H1 (cell line): ENCODE measurements around the gene MS4A8.
"Not testable (repeated sequence)": the region's sequence is repeated elsewhere in the genome, so short reads cannot be mapped to it uniquely, and the experiment has no call there.

Source experiments
- ATF3 ChIP-seq: IDR thresholded peaks from 2 replicates; pipeline ENCODE4 v1.6.1; 2011; ENCODE audit warnings: low read depth, mild to moderate bottlenecking, low read length; ENCODE audit not compliant: insufficient read depth
- BCL11A ChIP-seq, 2 experiments: IDR thresholded peaks; one replicate each; pipeline ENCODE4 v1.6.1; 2011; ENCODE audit warnings: low read depth in 2 of 2, low read length in 2 of 2, mild to moderate bottlenecking in 2 of 2
- BRCA1 ChIP-seq: IDR thresholded peaks from 2 replicates; pipeline ENCODE4 v1.6.1; 2012; ENCODE audit warnings: low read depth, low read length, improper control_type of control experiment
- CTCF ChIP-seq, 3 experiments: IDR thresholded peaks; 1 replicate in 2 of 3; 2 replicates in 1 of 3; pipeline versions ENCODE4 v1.5.1 to v1.6.1; 2011; ENCODE audit warnings: low read length in 3 of 3, mild to moderate bottlenecking in 3 of 3, inconsistent platforms in 2 of 3, low read depth in 1 of 3, moderate library complexity in 1 of 3; ENCODE audit not compliant: insufficient read depth in 1 of 3; ENCODE audit errors: control extremely low read depth in 1 of 3
- EP300 ChIP-seq, 2 experiments: IDR thresholded peaks; 1 replicate in 1 of 2; 2 replicates in 1 of 2; pipeline ENCODE4 v1.6.1; 2011 to 2012; ENCODE audit warnings: low read depth in 2 of 2, low read length in 2 of 2, mild to moderate bottlenecking in 2 of 2, borderline replicate concordance in 1 of 2, inconsistent platforms in 1 of 2, moderate library complexity in 1 of 2
- GTF2F1 ChIP-seq: IDR thresholded peaks from 2 replicates; pipeline ENCODE4 v1.6.1; 2012; ENCODE audit warnings: low read depth, low read length, improper control_type of control experiment, borderline replicate concordance
- KDM4A ChIP-seq: IDR thresholded peaks from one replicate; pipeline ENCODE4 v1.7.1; 2012; ENCODE audit warnings: low read depth, mild to moderate bottlenecking, moderate library complexity, low read length, inconsistent platforms; ENCODE audit not compliant: severe bottlenecking
- PHF8 ChIP-seq: fragments of 200-600 bp; sonication (generic); conservative IDR thresholded peaks from 2 replicates; pipeline ENCODE4 v1.7.1; 2012; ENCODE audit warnings: low read depth, mild to moderate bottlenecking, inconsistent platforms, low read length, moderate library complexity
- POLR2A ChIP-seq, 2 experiments: IDR thresholded peaks; 1 replicate in 1 of 2; 2 replicates in 1 of 2; pipeline ENCODE4 v1.6.1; 2011; ENCODE audit warnings: low read depth in 2 of 2, low read length in 2 of 2, mild to moderate bottlenecking in 2 of 2; ENCODE audit errors: control extremely low read depth in 1 of 2
- POLR2AphosphoS5 ChIP-seq: IDR thresholded peaks from 2 replicates; pipeline ENCODE4 v1.6.1; 2011; ENCODE audit warnings: low read depth, low read length
- TBP ChIP-seq: IDR thresholded peaks from 2 replicates; pipeline ENCODE4 v1.6.1; 2011; ENCODE audit warnings: low read depth, low read length, improper control_type of control experiment
- USF2 ChIP-seq: IDR thresholded peaks from 2 replicates; pipeline ENCODE4 v1.6.1; 2011; ENCODE audit warnings: low read length, improper control_type of control experiment
- TF ChIP-seq, protein P1 (sequence below): fragments of 300-600 bp; sonication (generic); IDR thresholded peaks from 2 replicates; pipeline ENCODE4 v1.7.1; 2012; ENCODE audit warnings: low read length, moderate library complexity, mild to moderate bottlenecking, inconsistent platforms; ENCODE audit not compliant: insufficient replicate concordance

GRCh38 chr11:60713423-60713822, 14.0 kb downstream of the MS4A8 start:
- TF ChIP-seq ATF3; TBP; POLR2A (IDR thresholded peaks at IDR 0.05; ENCODE audit: control extremely low read depth in 1 of 2, low read depth in 2 of 2, low read length in 2 of 2); EP300 (IDR thresholded peaks at IDR 0.05; ENCODE audit: borderline replicate concordance in 1 of 2, low read depth in 2 of 2, low read length in 2 of 2); CTCF (IDR thresholded peaks at IDR 0.05; ENCODE audit: control extremely low read depth in 1 of 3, insufficient read depth in 1 of 3, low read depth in 1 of 3, low read length in 3 of 3); BRCA1; PHF8; POLR2AphosphoS5; BCL11A (IDR thresholded peaks at IDR 0.05; ENCODE audit: low read depth in 2 of 2, low read length in 2 of 2); USF2; GTF2F1; KDM4A: not testable (repeated sequence)
- TF ChIP-seq, protein P1, sequence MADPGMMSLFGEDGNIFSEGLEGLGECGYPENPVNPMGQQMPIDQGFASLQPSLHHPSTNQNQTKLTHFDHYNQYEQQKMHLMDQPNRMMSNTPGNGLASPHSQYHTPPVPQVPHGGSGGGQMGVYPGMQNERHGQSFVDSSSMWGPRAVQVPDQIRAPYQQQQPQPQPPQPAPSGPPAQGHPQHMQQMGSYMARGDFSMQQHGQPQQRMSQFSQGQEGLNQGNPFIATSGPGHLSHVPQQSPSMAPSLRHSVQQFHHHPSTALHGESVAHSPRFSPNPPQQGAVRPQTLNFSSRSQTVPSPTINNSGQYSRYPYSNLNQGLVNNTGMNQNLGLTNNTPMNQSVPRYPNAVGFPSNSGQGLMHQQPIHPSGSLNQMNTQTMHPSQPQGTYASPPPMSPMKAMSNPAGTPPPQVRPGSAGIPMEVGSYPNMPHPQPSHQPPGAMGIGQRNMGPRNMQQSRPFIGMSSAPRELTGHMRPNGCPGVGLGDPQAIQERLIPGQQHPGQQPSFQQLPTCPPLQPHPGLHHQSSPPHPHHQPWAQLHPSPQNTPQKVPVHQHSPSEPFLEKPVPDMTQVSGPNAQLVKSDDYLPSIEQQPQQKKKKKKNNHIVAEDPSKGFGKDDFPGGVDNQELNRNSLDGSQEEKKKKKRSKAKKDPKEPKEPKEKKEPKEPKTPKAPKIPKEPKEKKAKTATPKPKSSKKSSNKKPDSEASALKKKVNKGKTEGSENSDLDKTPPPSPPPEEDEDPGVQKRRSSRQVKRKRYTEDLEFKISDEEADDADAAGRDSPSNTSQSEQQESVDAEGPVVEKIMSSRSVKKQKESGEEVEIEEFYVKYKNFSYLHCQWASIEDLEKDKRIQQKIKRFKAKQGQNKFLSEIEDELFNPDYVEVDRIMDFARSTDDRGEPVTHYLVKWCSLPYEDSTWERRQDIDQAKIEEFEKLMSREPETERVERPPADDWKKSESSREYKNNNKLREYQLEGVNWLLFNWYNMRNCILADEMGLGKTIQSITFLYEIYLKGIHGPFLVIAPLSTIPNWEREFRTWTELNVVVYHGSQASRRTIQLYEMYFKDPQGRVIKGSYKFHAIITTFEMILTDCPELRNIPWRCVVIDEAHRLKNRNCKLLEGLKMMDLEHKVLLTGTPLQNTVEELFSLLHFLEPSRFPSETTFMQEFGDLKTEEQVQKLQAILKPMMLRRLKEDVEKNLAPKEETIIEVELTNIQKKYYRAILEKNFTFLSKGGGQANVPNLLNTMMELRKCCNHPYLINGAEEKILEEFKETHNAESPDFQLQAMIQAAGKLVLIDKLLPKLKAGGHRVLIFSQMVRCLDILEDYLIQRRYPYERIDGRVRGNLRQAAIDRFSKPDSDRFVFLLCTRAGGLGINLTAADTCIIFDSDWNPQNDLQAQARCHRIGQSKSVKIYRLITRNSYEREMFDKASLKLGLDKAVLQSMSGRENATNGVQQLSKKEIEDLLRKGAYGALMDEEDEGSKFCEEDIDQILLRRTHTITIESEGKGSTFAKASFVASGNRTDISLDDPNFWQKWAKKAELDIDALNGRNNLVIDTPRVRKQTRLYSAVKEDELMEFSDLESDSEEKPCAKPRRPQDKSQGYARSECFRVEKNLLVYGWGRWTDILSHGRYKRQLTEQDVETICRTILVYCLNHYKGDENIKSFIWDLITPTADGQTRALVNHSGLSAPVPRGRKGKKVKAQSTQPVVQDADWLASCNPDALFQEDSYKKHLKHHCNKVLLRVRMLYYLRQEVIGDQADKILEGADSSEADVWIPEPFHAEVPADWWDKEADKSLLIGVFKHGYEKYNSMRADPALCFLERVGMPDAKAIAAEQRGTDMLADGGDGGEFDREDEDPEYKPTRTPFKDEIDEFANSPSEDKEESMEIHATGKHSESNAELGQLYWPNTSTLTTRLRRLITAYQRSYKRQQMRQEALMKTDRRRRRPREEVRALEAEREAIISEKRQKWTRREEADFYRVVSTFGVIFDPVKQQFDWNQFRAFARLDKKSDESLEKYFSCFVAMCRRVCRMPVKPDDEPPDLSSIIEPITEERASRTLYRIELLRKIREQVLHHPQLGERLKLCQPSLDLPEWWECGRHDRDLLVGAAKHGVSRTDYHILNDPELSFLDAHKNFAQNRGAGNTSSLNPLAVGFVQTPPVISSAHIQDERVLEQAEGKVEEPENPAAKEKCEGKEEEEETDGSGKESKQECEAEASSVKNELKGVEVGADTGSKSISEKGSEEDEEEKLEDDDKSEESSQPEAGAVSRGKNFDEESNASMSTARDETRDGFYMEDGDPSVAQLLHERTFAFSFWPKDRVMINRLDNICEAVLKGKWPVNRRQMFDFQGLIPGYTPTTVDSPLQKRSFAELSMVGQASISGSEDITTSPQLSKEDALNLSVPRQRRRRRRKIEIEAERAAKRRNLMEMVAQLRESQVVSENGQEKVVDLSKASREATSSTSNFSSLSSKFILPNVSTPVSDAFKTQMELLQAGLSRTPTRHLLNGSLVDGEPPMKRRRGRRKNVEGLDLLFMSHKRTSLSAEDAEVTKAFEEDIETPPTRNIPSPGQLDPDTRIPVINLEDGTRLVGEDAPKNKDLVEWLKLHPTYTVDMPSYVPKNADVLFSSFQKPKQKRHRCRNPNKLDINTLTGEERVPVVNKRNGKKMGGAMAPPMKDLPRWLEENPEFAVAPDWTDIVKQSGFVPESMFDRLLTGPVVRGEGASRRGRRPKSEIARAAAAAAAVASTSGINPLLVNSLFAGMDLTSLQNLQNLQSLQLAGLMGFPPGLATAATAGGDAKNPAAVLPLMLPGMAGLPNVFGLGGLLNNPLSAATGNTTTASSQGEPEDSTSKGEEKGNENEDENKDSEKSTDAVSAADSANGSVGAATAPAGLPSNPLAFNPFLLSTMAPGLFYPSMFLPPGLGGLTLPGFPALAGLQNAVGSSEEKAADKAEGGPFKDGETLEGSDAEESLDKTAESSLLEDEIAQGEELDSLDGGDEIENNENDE: not testable (repeated sequence)
